SK-N-SH (cell line): ENCODE data around the gene RAB3IL1. TPM values are rescaled to one million over a fixed set of nuclear protein-coding genes. Genes with fewer than 3 reads are reported as not detected.

ENCODE experiments used
- CTCF ChIA-PET: fragments of 300-600, 350-600 bp; formaldehyde crosslinking; extraction: SDS; loops from one replicate; lab custom pipeline; 2021; lab: Yijun Ruan, JAX
- POLR2A ChIA-PET: fragments of 350-600 bp; sonication (Branson Sonifier 250); formaldehyde crosslinking; extraction: SDS; loops from one replicate; lab custom pipeline; 2020; ENCODE audit warnings: antibody characterized with exemption, inconsistent platforms; lab: Yijun Ruan, JAX
- DNase-seq: peaks from one replicate; pipeline ENCODE4 v3.0.0; 2012
- H2AFZ ChIP-seq: fragments of 200-600 bp; sonication (generic); 2 replicates; pipeline ENCODE4 v1.8.1; 2016; ENCODE audit warnings: antibody characterized with exemption, mild to moderate bottlenecking, low read depth
- H3F3A ChIP-seq: fragments of 200-600 bp; sonication (generic); replicated peaks from 2 replicates; pipeline ENCODE3; 2016; ENCODE audit warnings: antibody characterized with exemption, mild to moderate bottlenecking; ENCODE audit not compliant: insufficient read depth
- H3K27ac ChIP-seq, 2 experiments: fragments of 200-500 bp in 1 of 2; fragments of 200-600 bp in 1 of 2; sonication (Bioruptor generic) in 1 of 2; sonication (generic), shearing (Covaris generic) in 1 of 2; 2 replicates each; pipeline versions ENCODE4 v1.5.1 to v1.6.1; 2014 to 2016; ENCODE audit warnings: low read depth in 2 of 2, inconsistent platforms in 1 of 2, low read length in 1 of 2, mild to moderate bottlenecking in 1 of 2, mixed read lengths in 1 of 2
- H3K27me3 ChIP-seq: fragments of 200-600 bp; sonication (generic), shearing (Covaris generic); 2 replicates; pipeline ENCODE4 v1.6.1; 2016; ENCODE audit warnings: mixed run types; ENCODE audit not compliant: insufficient read depth
- H3K36me3 ChIP-seq, 2 experiments: fragments of 200-500 bp in 1 of 2; fragments of 200-600 bp in 1 of 2; sonication (Bioruptor generic) in 1 of 2; sonication (generic) in 1 of 2; replicated peaks in 1 of 2; 2 replicates each; pipeline versions ENCODE3 to v1.5.1; 2014 to 2016; ENCODE audit warnings: low read length in 1 of 2, mild to moderate bottlenecking in 1 of 2; ENCODE audit not compliant: insufficient read depth in 2 of 2, control insufficient read depth in 1 of 2
- H3K4me1 ChIP-seq, 2 experiments: fragments of 200-500 bp in 1 of 2; fragments of 200-600 bp in 1 of 2; sonication (Bioruptor generic) in 1 of 2; sonication (generic), shearing (Covaris generic) in 1 of 2; 2 replicates each; pipeline versions ENCODE4 v1.5.1 to v1.6.1; 2014 to 2016; ENCODE audit warnings: low read depth in 1 of 2, low read length in 1 of 2, mixed run types in 1 of 2; ENCODE audit not compliant: insufficient read depth in 2 of 2, control insufficient read depth in 1 of 2
- H3K4me2 ChIP-seq: fragments of 200-600 bp; sonication (generic), shearing (Covaris generic); 2 replicates; pipeline ENCODE4 v1.6.1; 2017; ENCODE audit warnings: mixed run types
- H3K4me3 ChIP-seq, 2 experiments: fragments of 200-500 bp in 1 of 2; fragments of 200-600 bp in 1 of 2; sonication (Bioruptor generic) in 1 of 2; sonication (generic), shearing (Covaris generic) in 1 of 2; 2 replicates each; pipeline versions ENCODE4 v1.5.1 to v1.8.1; 2014 to 2016; ENCODE audit warnings: low read depth in 2 of 2, inconsistent platforms in 1 of 2, low read length in 1 of 2, mild to moderate bottlenecking in 1 of 2, mixed read lengths in 1 of 2, moderate library complexity in 1 of 2
- H3K79me2 ChIP-seq: fragments of 200-600 bp; sonication (generic); 2 replicates; pipeline ENCODE4 v1.8.1; 2017; ENCODE audit warnings: mild to moderate bottlenecking; ENCODE audit not compliant: insufficient read depth
- H3K9ac ChIP-seq: fragments of 200-600 bp; sonication (generic); 2 replicates; pipeline ENCODE4 v1.6.1; 2017; ENCODE audit warnings: mixed run types
- H3K9me2 ChIP-seq: fragments of 200-600 bp; sonication (generic); 2 replicates; pipeline ENCODE4 v1.6.1; 2017; ENCODE audit warnings: mixed run types
- H3K9me3 ChIP-seq: fragments of 200-600 bp; sonication (generic); 2 replicates; pipeline ENCODE4 v1.6.1; 2017; ENCODE audit warnings: mixed run types, mild to moderate bottlenecking, moderate library complexity
- H4K20me1 ChIP-seq: fragments of 200-600 bp; sonication (generic); 2 replicates; pipeline ENCODE4 v1.6.1; 2017; ENCODE audit warnings: mild to moderate bottlenecking, mixed run types; ENCODE audit not compliant: insufficient read depth
- CHD2 ChIP-seq: fragments of 150-350 bp; IDR thresholded peaks from 2 replicates; pipeline ENCODE4 v1.6.1; 2018; ENCODE audit warnings: low read length; ENCODE audit not compliant: partially characterized antibody
- ELF1 ChIP-seq: IDR thresholded peaks from 2 replicates; pipeline ENCODE4 v1.4.0; 2012
- EZH2phosphoT487 ChIP-seq: fragments of 200-600 bp; sonication (generic); IDR thresholded peaks from 2 replicates; pipeline ENCODE4 v1.6.1; 2017; ENCODE audit warnings: low read depth, mixed run types, mild to moderate bottlenecking, antibody characterized with exemption, moderate library complexity, borderline replicate concordance
- FOSL2 ChIP-seq: IDR thresholded peaks from 2 replicates; pipeline ENCODE4 v1.4.0; 2012; ENCODE audit warnings: low read depth, mild to moderate bottlenecking, moderate library complexity, borderline replicate concordance
- FOXJ3 ChIP-seq: sonication (generic); formaldehyde crosslinking; IDR thresholded peaks from 2 replicates; pipeline ENCODE4 v1.5.1; 2020; ENCODE audit warnings: mild to moderate bottlenecking, missing genetic modification reagents
- FOXM1 ChIP-seq: IDR thresholded peaks from 2 replicates; pipeline ENCODE4 v1.4.0; 2012; ENCODE audit warnings: low read depth, mild to moderate bottlenecking
- JUND ChIP-seq: IDR thresholded peaks from 2 replicates; pipeline ENCODE4 v1.4.0; 2012
- MXI1 ChIP-seq: IDR thresholded peaks from 2 replicates; pipeline ENCODE4 v1.6.1; 2012; ENCODE audit warnings: mild to moderate bottlenecking, low read depth, low read length, improper control_type of control experiment
- POLR2AphosphoS5 ChIP-seq: IDR thresholded peaks from 2 replicates; pipeline ENCODE4 v1.6.1; 2012; ENCODE audit warnings: low read depth, low read length
- RFX5 ChIP-seq: IDR thresholded peaks from 2 replicates; pipeline ENCODE4 v1.6.1; 2012; ENCODE audit warnings: mild to moderate bottlenecking, improper control_type of control experiment, low read length
- RXRA ChIP-seq: IDR thresholded peaks from 2 replicates; pipeline ENCODE4 v1.4.0; 2012; ENCODE audit warnings: low read depth, mild to moderate bottlenecking, borderline replicate concordance
- TAF1 ChIP-seq: IDR thresholded peaks from 2 replicates; pipeline ENCODE4 v1.6.1; 2012; ENCODE audit warnings: low read depth, mild to moderate bottlenecking, low read length, moderate library complexity, borderline replicate concordance
- TCF12 ChIP-seq: IDR thresholded peaks from 2 replicates; pipeline ENCODE4 v1.4.0; 2012
- TEAD4 ChIP-seq: IDR thresholded peaks from 2 replicates; pipeline ENCODE4 v1.4.0; 2012; ENCODE audit warnings: mild to moderate bottlenecking, borderline replicate concordance; ENCODE audit not compliant: insufficient read depth
- WGBS: methylation state at CpG from one replicate; pipeline ENCODE4 v1.1.6; 2017; ENCODE audit warnings: low lambda C conversion rate; 5-methylcytosine and 5-hydroxymethylcytosine counted together
- polyA plus RNA-seq, 3 experiments: library from polyadenylated mRNA; depleted of rRNA; stranded (reverse); fragments of >200 nt; gene quantifications; 2 replicates each; pipeline ENCODE4 v1.2.3, GENCODE V29; 2012
- TF ChIP-seq, protein P1 (sequence below): fragments of 150-350 bp; IDR thresholded peaks from 2 replicates; pipeline ENCODE4 v1.6.1; 2016; ENCODE audit warnings: mild to moderate bottlenecking, low read depth, low read length
- TF ChIP-seq, protein P2 (sequence below): IDR thresholded peaks from 2 replicates; pipeline ENCODE4 v1.4.0; 2012; ENCODE audit warnings: low read depth, borderline replicate concordance
- TF ChIP-seq, protein P3 (sequence below): fragments of 150-350 bp; IDR thresholded peaks from 2 replicates; pipeline ENCODE4 v1.6.1; 2017; ENCODE audit warnings: antibody characterized with exemption, low read length, low read depth, borderline replicate concordance
- TF ChIP-seq, protein P4 (sequence below): IDR thresholded peaks from 2 replicates; pipeline ENCODE4; 2012
- TF ChIP-seq, protein P5 (sequence below): fragments of 200-600 bp; sonication (generic); IDR thresholded peaks from 2 replicates; pipeline ENCODE4 v1.6.1; 2017; ENCODE audit warnings: antibody characterized with exemption, mild to moderate bottlenecking, moderate library complexity
- TF ChIP-seq, protein P6 (sequence below): IDR thresholded peaks from 2 replicates; pipeline ENCODE4 v1.6.1; 2012; ENCODE audit warnings: mild to moderate bottlenecking, low read depth, low read length, moderate library complexity

Gene RAB3IL1
- polyA plus RNA-seq, 1 of the 3 experiments (the other 2 are of a cell fraction), result 10.2 TPM

DNA sequence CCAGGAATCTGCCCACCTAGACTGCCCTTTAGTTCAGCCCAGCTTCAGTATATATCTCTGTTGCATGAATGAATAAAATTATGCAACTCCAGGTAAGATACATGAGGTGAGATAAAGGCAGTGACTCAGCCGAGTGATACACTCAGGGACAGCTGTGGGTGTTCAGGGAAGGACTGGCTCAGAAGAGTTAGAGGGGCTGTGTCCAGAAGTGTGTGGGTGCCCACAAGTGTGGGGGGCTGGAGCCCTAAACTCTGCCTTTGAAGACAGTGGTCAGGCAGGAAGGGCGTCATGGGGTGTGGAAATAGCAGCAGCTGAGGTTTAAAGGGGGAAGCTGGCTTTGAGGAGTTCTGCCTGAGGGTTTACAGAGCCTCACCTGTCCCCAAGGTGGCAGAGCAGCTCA lies 41.7 kb upstream of the RAB3IL1 start:
- CTCF ChIA-PET, result interaction anchor here (0.8 to 11.7 kb wide), 4 partner anchors 12 to 149 kb away, joined by 3 to 64 read pairs (median 27); no protein-coding TSS in a partner anchor
- POLR2A ChIA-PET, result no interaction called here

More for the DNA sequence above, 41.7 kb upstream of the RAB3IL1 start:
- Histone ChIP-seq H3K27ac (no peak overlapping the region), H3K27me3 (no peaks in the 10 kb centered on the region)
- TF ChIP-seq FOXM1 (no peak), ELF1 (no peak), TAF1 (no peak), RFX5 (no peak), CHD2 (no peak), TEAD4 (no peak), TCF12 (no peak), FOXJ3 (CRISPR knock-in tag) (no peak), MXI1 (no peak), JUND (no peak), POLR2AphosphoS5 (no peak), EZH2phosphoT487 (no peak), FOSL2 (no peak), RXRA (no peak)
- TF ChIP-seq, protein P1, sequence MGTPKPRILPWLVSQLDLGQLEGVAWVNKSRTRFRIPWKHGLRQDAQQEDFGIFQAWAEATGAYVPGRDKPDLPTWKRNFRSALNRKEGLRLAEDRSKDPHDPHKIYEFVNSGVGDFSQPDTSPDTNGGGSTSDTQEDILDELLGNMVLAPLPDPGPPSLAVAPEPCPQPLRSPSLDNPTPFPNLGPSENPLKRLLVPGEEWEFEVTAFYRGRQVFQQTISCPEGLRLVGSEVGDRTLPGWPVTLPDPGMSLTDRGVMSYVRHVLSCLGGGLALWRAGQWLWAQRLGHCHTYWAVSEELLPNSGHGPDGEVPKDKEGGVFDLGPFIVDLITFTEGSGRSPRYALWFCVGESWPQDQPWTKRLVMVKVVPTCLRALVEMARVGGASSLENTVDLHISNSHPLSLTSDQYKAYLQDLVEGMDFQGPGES, result no peak
- TF ChIP-seq, protein P2, sequence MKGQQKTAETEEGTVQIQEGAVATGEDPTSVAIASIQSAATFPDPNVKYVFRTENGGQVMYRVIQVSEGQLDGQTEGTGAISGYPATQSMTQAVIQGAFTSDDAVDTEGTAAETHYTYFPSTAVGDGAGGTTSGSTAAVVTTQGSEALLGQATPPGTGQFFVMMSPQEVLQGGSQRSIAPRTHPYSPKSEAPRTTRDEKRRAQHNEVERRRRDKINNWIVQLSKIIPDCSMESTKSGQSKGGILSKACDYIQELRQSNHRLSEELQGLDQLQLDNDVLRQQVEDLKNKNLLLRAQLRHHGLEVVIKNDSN, result no peak
- TF ChIP-seq, protein P3, sequence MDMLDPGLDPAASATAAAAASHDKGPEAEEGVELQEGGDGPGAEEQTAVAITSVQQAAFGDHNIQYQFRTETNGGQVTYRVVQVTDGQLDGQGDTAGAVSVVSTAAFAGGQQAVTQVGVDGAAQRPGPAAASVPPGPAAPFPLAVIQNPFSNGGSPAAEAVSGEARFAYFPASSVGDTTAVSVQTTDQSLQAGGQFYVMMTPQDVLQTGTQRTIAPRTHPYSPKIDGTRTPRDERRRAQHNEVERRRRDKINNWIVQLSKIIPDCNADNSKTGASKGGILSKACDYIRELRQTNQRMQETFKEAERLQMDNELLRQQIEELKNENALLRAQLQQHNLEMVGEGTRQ, result no peak
- TF ChIP-seq, protein P4, sequence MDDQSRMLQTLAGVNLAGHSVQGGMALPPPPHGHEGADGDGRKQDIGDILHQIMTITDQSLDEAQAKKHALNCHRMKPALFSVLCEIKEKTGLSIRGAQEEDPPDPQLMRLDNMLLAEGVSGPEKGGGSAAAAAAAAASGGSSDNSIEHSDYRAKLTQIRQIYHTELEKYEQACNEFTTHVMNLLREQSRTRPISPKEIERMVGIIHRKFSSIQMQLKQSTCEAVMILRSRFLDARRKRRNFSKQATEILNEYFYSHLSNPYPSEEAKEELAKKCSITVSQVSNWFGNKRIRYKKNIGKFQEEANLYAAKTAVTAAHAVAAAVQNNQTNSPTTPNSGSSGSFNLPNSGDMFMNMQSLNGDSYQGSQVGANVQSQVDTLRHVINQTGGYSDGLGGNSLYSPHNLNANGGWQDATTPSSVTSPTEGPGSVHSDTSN, result no peak
- TF ChIP-seq, protein P5, sequence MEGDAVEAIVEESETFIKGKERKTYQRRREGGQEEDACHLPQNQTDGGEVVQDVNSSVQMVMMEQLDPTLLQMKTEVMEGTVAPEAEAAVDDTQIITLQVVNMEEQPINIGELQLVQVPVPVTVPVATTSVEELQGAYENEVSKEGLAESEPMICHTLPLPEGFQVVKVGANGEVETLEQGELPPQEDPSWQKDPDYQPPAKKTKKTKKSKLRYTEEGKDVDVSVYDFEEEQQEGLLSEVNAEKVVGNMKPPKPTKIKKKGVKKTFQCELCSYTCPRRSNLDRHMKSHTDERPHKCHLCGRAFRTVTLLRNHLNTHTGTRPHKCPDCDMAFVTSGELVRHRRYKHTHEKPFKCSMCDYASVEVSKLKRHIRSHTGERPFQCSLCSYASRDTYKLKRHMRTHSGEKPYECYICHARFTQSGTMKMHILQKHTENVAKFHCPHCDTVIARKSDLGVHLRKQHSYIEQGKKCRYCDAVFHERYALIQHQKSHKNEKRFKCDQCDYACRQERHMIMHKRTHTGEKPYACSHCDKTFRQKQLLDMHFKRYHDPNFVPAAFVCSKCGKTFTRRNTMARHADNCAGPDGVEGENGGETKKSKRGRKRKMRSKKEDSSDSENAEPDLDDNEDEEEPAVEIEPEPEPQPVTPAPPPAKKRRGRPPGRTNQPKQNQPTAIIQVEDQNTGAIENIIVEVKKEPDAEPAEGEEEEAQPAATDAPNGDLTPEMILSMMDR, result no peak
- TF ChIP-seq, protein P6, sequence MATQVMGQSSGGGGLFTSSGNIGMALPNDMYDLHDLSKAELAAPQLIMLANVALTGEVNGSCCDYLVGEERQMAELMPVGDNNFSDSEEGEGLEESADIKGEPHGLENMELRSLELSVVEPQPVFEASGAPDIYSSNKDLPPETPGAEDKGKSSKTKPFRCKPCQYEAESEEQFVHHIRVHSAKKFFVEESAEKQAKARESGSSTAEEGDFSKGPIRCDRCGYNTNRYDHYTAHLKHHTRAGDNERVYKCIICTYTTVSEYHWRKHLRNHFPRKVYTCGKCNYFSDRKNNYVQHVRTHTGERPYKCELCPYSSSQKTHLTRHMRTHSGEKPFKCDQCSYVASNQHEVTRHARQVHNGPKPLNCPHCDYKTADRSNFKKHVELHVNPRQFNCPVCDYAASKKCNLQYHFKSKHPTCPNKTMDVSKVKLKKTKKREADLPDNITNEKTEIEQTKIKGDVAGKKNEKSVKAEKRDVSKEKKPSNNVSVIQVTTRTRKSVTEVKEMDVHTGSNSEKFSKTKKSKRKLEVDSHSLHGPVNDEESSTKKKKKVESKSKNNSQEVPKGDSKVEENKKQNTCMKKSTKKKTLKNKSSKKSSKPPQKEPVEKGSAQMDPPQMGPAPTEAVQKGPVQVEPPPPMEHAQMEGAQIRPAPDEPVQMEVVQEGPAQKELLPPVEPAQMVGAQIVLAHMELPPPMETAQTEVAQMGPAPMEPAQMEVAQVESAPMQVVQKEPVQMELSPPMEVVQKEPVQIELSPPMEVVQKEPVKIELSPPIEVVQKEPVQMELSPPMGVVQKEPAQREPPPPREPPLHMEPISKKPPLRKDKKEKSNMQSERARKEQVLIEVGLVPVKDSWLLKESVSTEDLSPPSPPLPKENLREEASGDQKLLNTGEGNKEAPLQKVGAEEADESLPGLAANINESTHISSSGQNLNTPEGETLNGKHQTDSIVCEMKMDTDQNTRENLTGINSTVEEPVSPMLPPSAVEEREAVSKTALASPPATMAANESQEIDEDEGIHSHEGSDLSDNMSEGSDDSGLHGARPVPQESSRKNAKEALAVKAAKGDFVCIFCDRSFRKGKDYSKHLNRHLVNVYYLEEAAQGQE, result no peak
- TF ChIP-seq, all 33 proteins: peak for 0
- H3F3A ChIP-seq, result peaks cover 15% of the 10 kb centered on the region
- H3K79me2 ChIP-seq, result no peaks in the 10 kb centered on the region; the same call in 1 of the 2 replicates
- H3K9me2 ChIP-seq, result no peaks in the 10 kb centered on the region
- H2AFZ ChIP-seq, result no peak overlapping the region
- no peak overlapping the region for H3K4me2 ChIP-seq
- H3K36me3 ChIP-seq, result peaks cover 9 to 14% of the 10 kb centered on the region in 2 experiments
- H3K9ac ChIP-seq, result no peak overlapping the region
- no peaks in the 10 kb centered on the region for H3K9me3 ChIP-seq
- peaks cover 3 to 5% of the 10 kb centered on the region in 2 experiments; a peak in 3 of 4 replicates for H3K4me1 ChIP-seq
- H4K20me1 ChIP-seq, result peaks cover 12% of the 10 kb centered on the region
- no peak overlapping the region for H3K4me3 ChIP-seq
- no peak for DNase-seq
- 46% methylated on average over 2 of the region's 2 CpGs for WGBS
